ENCODE results near the gene EIF4E3. TPM values are rescaled to one million over a fixed set of nuclear protein-coding genes. Genes with fewer than 3 reads are reported as not detected.

Gene EIF4E3
- total and polyA plus RNA-seq, 10 of the 15 experiments (the other 5 are each of a cell fraction or from before 2014, with no cell fraction given) = 0.05 to 0.38 (median 0.16) TPM; not detected in 1

DNA sequence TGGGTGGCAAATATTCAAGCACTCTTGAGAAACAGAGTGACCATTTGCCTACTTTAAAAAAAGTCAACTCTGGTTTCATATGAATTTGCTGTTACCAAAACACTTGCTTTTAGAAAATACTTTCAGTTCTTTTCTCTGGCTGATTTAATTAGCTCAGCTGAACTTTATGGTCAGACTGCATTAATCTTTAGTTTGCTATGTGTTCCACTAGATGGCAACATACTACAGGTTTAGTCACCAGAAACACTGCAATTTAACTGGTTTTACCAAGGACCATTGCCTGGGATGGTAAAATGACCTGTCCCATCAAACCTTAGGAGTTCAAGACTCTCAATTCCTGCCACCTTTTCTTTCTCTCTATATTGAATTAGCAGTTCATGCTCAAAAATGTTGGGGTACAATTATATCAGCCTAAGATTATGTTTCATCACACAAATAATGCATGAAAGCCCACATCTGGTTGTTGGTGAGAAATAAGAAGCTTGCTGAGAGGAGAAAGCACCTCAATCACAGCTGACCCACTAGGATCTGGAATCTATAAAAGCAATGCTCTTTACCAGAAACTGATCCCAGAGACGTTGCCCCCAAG lies 14.2 kb downstream of the EIF4E3 start:
- Histone ChIP-seq H3K9me3 (replicated peaks; ENCODE audit: control insufficient read depth, insufficient read depth, low read length) (no peaks in the 10 kb centered on the region), H3K27me3 (replicated peaks in 1 of 2; ENCODE audit: control insufficient read depth in 2 of 2, insufficient read depth in 2 of 2, low read length in 1 of 2) (0 out of 4 replicates have a peak, but pooled peaks cover 0 to 3% of the 10 kb centered on the region in 2 experiments), H3K4me3 (no peak overlapping the region), H3K4me1 (ENCODE audit: control insufficient read depth, insufficient read depth, low read length) (no peaks in the 10 kb centered on the region), H3K27ac (ENCODE audit: control insufficient read depth, insufficient read depth) (no peak overlapping the region), H4K20me1 (ENCODE audit: control insufficient read depth, insufficient read depth) (no peaks in the 10 kb centered on the region), H2AFZ (ENCODE audit: control insufficient read depth, low read depth, low read length) (no peak overlapping the region), H3K4me2 (ENCODE audit: control insufficient read depth, insufficient read depth) (no peak overlapping the region), H3K9ac (ENCODE audit: control insufficient read depth, insufficient read depth, low read length) (no peak overlapping the region), H3K36me3 (ENCODE audit: control insufficient read depth in 2 of 2, insufficient read depth in 2 of 2, low read length in 1 of 2) (no peaks in the 10 kb centered on the region), H3K79me2 (ENCODE audit: control insufficient read depth, insufficient read depth, low read length) (no peaks in the 10 kb centered on the region)
- POLR2A ChIA-PET = no interaction called here
- ATAC-seq (peak; percentile 89), FAIRE-seq (peak; percentile 82), DNase-seq (ENCODE audit: low read depth, low spot score) (peak; percentile 21)
- in situ Hi-C loops (cut with MboI) = no loop called here
- no TSS peak for BruUV-seq (replicated peaks)
- 0% methylated on average over 1 of the region's 1 CpG for WGBS (ENCODE audit: insufficient coverage, insufficient replicate concordance, low lambda C conversion rate, missing lambda C conversion rate)
- intact Hi-C loops (cut with micrococcal nuclease; ENCODE audit: unreplicated experiment) = loop anchor here (2.0 to 10.0 kb wide), 4 partner anchors 146 to 1376 kb away; no protein-coding TSS in a partner anchor
- CTCF ChIA-PET = interaction anchor here (0.6 to 2.5 kb wide), 10 partner anchors 9 to 1375 kb away, joined by 3 to 18 read pairs (median 3); no protein-coding TSS in a partner anchor
- TF ChIP-seq ZNF622 (IDR thresholded peaks at IDR 0.05) (no peak), RAD21 (IDR thresholded peaks at IDR 0.05; ENCODE audit: insufficient read depth, low read depth, low read length) (peak; percentile 84), SMC3 (IDR thresholded peaks at IDR 0.05; ENCODE audit: borderline replicate concordance, low read length) (peak; percentile 54; the same call in 1 of the 2 replicates)
- TF ChIP-seq, protein P1, sequence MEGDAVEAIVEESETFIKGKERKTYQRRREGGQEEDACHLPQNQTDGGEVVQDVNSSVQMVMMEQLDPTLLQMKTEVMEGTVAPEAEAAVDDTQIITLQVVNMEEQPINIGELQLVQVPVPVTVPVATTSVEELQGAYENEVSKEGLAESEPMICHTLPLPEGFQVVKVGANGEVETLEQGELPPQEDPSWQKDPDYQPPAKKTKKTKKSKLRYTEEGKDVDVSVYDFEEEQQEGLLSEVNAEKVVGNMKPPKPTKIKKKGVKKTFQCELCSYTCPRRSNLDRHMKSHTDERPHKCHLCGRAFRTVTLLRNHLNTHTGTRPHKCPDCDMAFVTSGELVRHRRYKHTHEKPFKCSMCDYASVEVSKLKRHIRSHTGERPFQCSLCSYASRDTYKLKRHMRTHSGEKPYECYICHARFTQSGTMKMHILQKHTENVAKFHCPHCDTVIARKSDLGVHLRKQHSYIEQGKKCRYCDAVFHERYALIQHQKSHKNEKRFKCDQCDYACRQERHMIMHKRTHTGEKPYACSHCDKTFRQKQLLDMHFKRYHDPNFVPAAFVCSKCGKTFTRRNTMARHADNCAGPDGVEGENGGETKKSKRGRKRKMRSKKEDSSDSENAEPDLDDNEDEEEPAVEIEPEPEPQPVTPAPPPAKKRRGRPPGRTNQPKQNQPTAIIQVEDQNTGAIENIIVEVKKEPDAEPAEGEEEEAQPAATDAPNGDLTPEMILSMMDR (IDR thresholded peaks at IDR 0.05 in 2 of 3, conservative IDR thresholded peaks at IDR 0.05 in 1 of 3; ENCODE audit: control insufficient read depth in 2 of 3, extremely low read depth in 1 of 3, insufficient read depth in 1 of 3, low read depth in 3 of 3, low read length in 3 of 3) = peak; percentile 49 to 74 (median 62); a peak in 5 of 6 replicates
- SMC1A ChIA-PET (ENCODE audit: uncharacterized antibody, unreplicated experiment) = interaction anchor here (1.0 to 1.2 kb wide), 2 partner anchors 9 to 1375 kb away, joined by 3 read pairs; no protein-coding TSS in a partner anchor
- RAD21 ChIA-PET (ENCODE audit: unreplicated experiment) = interaction anchor here (1.0 to 1.8 kb wide), 3 partner anchors 147 to 1375 kb away, joined by 3 to 5 read pairs (median 3); no protein-coding TSS in a partner anchor

Measured in GM12878 (cell line).